IMR-90 (cell line): ENCODE measurements around the gene NFIX.

Experiments used
- CEBPB ChIP-seq: IDR thresholded peaks from 2 replicates; pipeline ENCODE4 v1.6.1; 2012; ENCODE audit warnings: low read depth, low read length, improper control_type of control experiment
- ELK1 ChIP-seq: fragments of 150-350 bp; IDR thresholded peaks from 2 replicates; pipeline ENCODE4 v1.6.1; 2016; ENCODE audit warnings: low read depth, mild to moderate bottlenecking, low read length, moderate library complexity, borderline replicate concordance
- POLR2A ChIP-seq: IDR thresholded peaks from 2 replicates; pipeline ENCODE4 v1.6.1; 2012; ENCODE audit warnings: mild to moderate bottlenecking, low read depth, low read length
- RFX5 ChIP-seq: IDR thresholded peaks from 2 replicates; pipeline ENCODE4 v1.8.0; 2012; ENCODE audit warnings: low read depth, mild to moderate bottlenecking, low read length, moderate library complexity
- USF2 ChIP-seq: fragments of 150-350 bp; IDR thresholded peaks from 2 replicates; pipeline ENCODE4 v1.6.1; 2017; ENCODE audit warnings: mild to moderate bottlenecking, antibody characterized with exemption, low read length, low read depth
- TF ChIP-seq, protein P1 (sequence below): conservative IDR thresholded peaks from 2 replicates; pipeline ENCODE4 v1.5.1; 2012; ENCODE audit warnings: mild to moderate bottlenecking, low read depth, low read length, improper control_type of control experiment

DNA sequence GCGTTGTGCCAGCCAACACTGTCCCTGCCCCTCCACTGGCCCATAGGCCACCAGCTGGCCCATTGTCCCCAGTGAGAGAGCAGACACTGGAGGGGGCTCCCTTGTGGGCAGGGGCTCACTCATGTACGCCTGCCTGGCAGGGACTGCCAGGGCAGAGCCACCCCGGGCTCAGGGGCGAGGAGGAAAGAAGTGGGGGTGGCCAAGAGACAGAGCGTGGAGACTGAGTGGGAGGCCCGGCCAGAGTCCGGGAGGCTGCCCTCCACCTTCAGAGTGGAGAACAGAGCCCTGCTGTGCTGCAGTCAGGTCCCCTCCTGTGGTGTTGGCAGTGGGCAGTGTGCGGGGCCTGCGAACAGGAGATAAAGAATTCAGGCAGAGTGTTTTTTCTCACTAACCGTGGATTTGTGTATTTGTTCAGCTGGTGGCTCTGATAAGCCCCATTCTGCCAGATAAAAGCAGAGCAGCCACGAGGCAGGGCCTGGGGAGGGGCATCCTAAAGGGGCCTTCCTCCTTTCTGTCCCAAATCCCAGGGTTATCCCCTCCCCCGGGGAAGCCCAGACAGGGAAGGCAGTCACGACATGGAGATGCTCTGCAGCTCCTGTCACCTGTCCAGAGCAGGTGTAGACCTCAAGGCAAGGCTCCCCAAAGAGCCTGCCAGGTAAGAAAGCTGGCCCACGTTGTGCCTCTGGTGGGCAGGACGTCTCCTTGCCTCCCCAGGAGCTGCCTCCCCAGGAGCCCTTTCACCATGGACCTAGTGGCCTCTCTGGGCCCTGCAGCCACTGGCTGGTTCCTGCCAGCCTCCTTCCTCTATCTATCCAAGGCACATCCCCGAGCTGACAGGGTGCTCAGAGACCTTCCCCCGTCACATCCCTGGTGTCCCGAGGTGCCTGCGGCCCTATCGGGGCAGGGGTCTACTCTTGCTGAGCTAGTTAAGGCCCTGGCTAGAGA is 74.4 kb downstream of the NFIX start:
- TF ChIP-seq, protein P1, sequence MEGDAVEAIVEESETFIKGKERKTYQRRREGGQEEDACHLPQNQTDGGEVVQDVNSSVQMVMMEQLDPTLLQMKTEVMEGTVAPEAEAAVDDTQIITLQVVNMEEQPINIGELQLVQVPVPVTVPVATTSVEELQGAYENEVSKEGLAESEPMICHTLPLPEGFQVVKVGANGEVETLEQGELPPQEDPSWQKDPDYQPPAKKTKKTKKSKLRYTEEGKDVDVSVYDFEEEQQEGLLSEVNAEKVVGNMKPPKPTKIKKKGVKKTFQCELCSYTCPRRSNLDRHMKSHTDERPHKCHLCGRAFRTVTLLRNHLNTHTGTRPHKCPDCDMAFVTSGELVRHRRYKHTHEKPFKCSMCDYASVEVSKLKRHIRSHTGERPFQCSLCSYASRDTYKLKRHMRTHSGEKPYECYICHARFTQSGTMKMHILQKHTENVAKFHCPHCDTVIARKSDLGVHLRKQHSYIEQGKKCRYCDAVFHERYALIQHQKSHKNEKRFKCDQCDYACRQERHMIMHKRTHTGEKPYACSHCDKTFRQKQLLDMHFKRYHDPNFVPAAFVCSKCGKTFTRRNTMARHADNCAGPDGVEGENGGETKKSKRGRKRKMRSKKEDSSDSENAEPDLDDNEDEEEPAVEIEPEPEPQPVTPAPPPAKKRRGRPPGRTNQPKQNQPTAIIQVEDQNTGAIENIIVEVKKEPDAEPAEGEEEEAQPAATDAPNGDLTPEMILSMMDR = no peak
- TF ChIP-seq POLR2A (no peak), CEBPB (no peak), USF2 (no peak), RFX5 (no peak), ELK1 (no peak)
